ENCODE results near the gene ZNF326. TPM values are rescaled to one million over a fixed set of nuclear protein-coding genes. Genes with fewer than 3 reads are reported as not detected.
A peak's percentile ranks its signal among the peaks of the same experiment; 100 is the strongest.
"Not testable (repeated sequence)": the region's sequence is repeated elsewhere in the genome, so short reads cannot be mapped to it uniquely, and the experiment has no call there.

ZNF326 gene
- polyA plus RNA-seq, 1 donor from 2014 or later: 10.5 TPM

DNA sequence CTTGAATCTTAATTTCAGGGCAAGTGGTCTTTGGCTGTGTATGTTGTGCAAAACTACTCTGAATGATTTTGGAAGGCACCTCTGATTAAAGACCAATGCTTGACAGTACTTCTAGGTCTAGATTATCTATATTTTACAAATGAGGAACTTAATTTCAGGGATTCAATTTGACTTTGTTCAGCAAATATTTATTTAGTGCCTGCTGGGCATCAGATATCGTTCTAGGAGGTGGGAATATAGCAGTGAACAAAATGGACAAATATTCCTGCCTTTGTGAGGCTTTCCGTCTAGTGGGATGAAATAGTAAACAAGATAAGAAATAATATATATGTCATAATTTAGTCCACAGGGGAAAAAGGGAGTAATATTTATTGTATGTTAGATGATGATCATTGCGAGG, 4.7 kb downstream of the ZNF326 start:
- H3K27ac Mint-ChIP-seq: no peak overlapping the region
- no peaks in the 10 kb centered on the region for H3K27me3 Mint-ChIP-seq
- peaks cover 3% of the 10 kb centered on the region for H3K36me3 Mint-ChIP-seq
- peaks cover 23 to 36% (median 34%) of the 10 kb centered on the region in 3 donors for H3K4me1 Mint-ChIP-seq
- H3K4me3 Mint-ChIP-seq: no peak overlapping the region
- no peaks in the 10 kb centered on the region for H3K9me3 Mint-ChIP-seq

DNA sequence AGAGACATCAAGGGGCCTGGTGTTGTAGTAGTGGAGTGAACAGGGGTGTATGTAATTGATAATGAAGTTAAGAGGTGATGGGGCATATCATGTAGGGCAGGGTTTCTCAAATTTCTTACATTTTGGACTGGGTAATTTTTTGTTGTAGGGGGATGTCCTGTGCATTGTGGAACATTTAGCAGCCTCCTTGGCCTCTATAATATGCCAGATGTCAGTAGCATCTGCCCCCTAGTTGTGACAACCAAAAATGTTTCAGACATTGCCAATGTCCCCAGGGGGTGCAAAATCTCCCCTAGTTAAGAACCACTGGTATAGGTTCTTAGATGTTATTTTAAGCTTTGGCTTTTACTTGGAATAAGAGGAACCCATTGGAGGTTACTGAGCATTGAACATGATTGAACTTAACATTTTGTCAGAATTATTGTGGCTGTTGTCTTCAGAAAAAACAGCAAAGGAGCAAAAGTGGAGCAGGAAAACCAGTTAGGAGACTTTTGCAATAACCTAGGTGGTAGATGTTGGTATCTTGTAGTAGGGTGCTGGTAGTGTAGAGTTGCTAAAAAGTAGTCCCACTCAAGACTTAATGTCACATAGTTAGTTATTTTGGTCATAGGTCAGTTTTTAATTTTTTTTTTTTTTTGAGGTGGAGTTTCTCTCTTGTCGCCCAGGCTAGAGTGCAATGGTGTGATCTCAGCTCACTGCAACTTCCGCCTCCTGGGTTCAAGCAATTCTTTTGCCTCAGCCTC, 6.2 kb downstream of the ZNF326 start:
- H3K27ac Mint-ChIP-seq: no peak overlapping the region
- peaks cover 5% of the 10 kb centered on the region for H3K36me3 Mint-ChIP-seq
- H3K4me1 Mint-ChIP-seq: peaks cover 15 to 35% (median 30%) of the 10 kb centered on the region in 3 donors
- H3K4me3 Mint-ChIP-seq: no peak overlapping the region
- H3K27me3 Mint-ChIP-seq: no peaks in the 10 kb centered on the region
- no peaks in the 10 kb centered on the region for H3K9me3 Mint-ChIP-seq

- no peaks in the 10 kb centered on the region for H3K9me3 Mint-ChIP-seq
- H3K4me3 Mint-ChIP-seq: no peak overlapping the region
- no peak overlapping the region for H3K27ac Mint-ChIP-seq
- peaks cover 9% of the 10 kb centered on the region for H3K36me3 Mint-ChIP-seq
- peaks cover 5 to 16% (median 7%) of the 10 kb centered on the region in 3 donors for H3K4me1 Mint-ChIP-seq
- no peaks in the 10 kb centered on the region for H3K27me3 Mint-ChIP-seq
Observed at GRCh38 chr1:90007979-90008404, 13.1 kb downstream of the ZNF326 start.

DNA sequence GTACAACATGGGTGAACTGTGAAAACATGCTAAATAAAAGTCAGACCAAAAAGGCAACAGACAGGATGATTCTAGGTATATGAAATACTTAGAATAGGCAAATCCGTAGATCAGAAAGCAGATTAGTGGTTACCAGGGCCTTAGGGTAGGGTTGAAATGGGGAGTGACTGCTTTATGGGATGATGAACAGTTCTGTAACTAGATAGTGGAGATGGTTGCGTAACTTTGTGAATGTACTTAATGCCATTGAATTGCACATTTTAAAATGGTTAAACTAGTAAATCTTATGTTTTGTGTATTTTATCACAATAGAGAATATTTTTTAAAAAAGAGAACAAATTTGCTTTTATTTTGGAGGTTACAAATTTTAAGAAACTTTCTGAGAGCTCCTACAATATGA, 17.4 kb downstream of the ZNF326 start:
- Mint-ChIP-seq H3K4me1 (peaks cover 1 to 10% (median 7%) of the 10 kb centered on the region in 3 donors), H3K27ac (no peak overlapping the region), H3K27me3 (no peaks in the 10 kb centered on the region), H3K36me3 (peaks cover 8% of the 10 kb centered on the region), H3K9me3 (no peaks in the 10 kb centered on the region), H3K4me3 (no peak overlapping the region)

GRCh38 chr1:90023691-90024090, 28.8 kb downstream of the ZNF326 start:
- Mint-ChIP-seq H3K27ac (no peak overlapping the region), H3K4me1 (peaks cover 0 to 2% (median 0%) of the 10 kb centered on the region in 3 donors), H3K36me3 (peaks cover 52% of the 10 kb centered on the region), H3K4me3 (no peak overlapping the region), H3K9me3 (peaks cover 0 to 8% (median 2%) of the 10 kb centered on the region in 3 donors), H3K27me3 (no peaks in the 10 kb centered on the region)

DNA sequence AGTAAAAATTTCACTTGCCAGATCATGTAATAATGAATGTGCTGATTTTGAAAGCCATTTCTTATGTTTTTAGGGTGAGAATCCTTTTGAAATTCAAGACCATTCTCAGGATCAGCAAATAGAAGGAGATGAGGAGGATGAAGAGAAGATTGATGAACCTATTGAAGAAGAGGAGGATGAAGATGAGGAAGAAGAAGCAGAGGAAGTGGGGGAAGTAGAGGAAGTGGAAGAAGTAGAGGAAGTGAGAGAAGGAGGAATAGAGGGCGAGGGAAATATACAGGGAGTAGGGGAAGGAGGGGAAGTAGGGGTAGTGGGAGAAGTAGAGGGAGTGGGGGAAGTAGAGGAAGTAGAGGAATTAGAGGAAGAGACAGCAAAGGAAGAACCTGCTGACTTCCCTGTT, 32.4 kb downstream of the ZNF326 start:
- Mint-ChIP-seq H3K27me3 (no peaks in the 10 kb centered on the region), H3K36me3 (peaks cover 36% of the 10 kb centered on the region), H3K4me3 (no peak overlapping the region), H3K27ac (no peak overlapping the region), H3K9me3 (peaks cover 0 to 4% (median 2%) of the 10 kb centered on the region in 3 donors), H3K4me1 (peaks cover 0 to 2% (median 0%) of the 10 kb centered on the region in 3 donors)

GRCh38 chr1:90039652-90040051, 44.7 kb downstream of the ZNF326 start:
- Mint-ChIP-seq H3K4me3 (no peak overlapping the region), H3K36me3 (no peaks in the 10 kb centered on the region), H3K4me1 (no peaks in the 10 kb centered on the region), H3K9me3 (no peaks in the 10 kb centered on the region), H3K27ac (no peak overlapping the region), H3K27me3 (no peaks in the 10 kb centered on the region)

- no peaks in the 10 kb centered on the region for H3K27me3 Mint-ChIP-seq
- no peaks in the 10 kb centered on the region for H3K9me3 Mint-ChIP-seq
- no peak overlapping the region for H3K4me3 Mint-ChIP-seq
- no peaks in the 10 kb centered on the region for H3K4me1 Mint-ChIP-seq
- no peaks in the 10 kb centered on the region for H3K36me3 Mint-ChIP-seq
- no peak overlapping the region for H3K27ac Mint-ChIP-seq
Observed at GRCh38 chr1:90043586-90043985, 48.7 kb downstream of the ZNF326 start.

GRCh38 chr1:90044346-90044745, 49.4 kb downstream of the ZNF326 start:
- Mint-ChIP-seq H3K27me3 (no peaks in the 10 kb centered on the region), H3K27ac (no peak overlapping the region), H3K36me3 (no peaks in the 10 kb centered on the region), H3K4me1 (no peaks in the 10 kb centered on the region), H3K9me3 (no peaks in the 10 kb centered on the region), H3K4me3 (no peak overlapping the region)

- H3K4me3 Mint-ChIP-seq: no peak overlapping the region
- no peaks in the 10 kb centered on the region for H3K27me3 Mint-ChIP-seq
- no peaks in the 10 kb centered on the region for H3K4me1 Mint-ChIP-seq
- H3K36me3 Mint-ChIP-seq: no peaks in the 10 kb centered on the region
- H3K27ac Mint-ChIP-seq: no peak overlapping the region
- no peaks in the 10 kb centered on the region for H3K9me3 Mint-ChIP-seq
Observed at GRCh38 chr1:90045853-90046563, 51.1 kb downstream of the ZNF326 start.

DNA sequence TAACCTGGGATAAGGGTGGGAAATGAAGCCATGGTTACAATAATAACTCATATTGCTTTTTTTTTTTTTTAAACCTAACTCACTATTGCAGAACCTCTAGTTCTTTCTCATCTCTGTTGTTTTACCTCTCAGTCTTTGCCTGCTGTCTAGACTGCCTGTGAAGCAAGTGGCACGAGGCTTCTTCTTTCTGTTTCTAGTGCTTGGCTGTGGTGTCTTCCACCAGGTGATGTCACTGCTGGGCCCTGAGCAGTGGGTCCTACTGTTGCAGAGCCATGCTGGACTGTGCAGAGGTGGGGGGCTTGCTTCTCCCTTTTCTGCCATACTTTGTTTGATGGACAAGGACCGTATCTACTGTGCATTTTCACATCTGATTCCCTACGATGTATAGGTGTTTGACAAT, 51.7 kb downstream of the ZNF326 start:
- Mint-ChIP-seq H3K4me3 (no peak overlapping the region), H3K27me3 (no peaks in the 10 kb centered on the region), H3K36me3 (no peaks in the 10 kb centered on the region)

GRCh38 chr1:90048043-90048442, 53.1 kb downstream of the ZNF326 start:
- no peaks in the 10 kb centered on the region for H3K9me3 Mint-ChIP-seq
- H3K4me1 Mint-ChIP-seq: no peaks in the 10 kb centered on the region
- no peak overlapping the region for H3K4me3 Mint-ChIP-seq
- no peak overlapping the region for H3K27ac Mint-ChIP-seq
- H3K27me3 Mint-ChIP-seq: no peaks in the 10 kb centered on the region
- H3K36me3 Mint-ChIP-seq: no peaks in the 10 kb centered on the region

More for the DNA sequence above, 51.7 kb downstream of the ZNF326 start:
- Mint-ChIP-seq H3K9me3 (no peaks in the 10 kb centered on the region), H3K27ac (no peak overlapping the region), H3K4me1 (no peaks in the 10 kb centered on the region)

GRCh38 chr1:90062700-90063643, 68.1 kb downstream of the ZNF326 start:
- H3K9me3 Mint-ChIP-seq: not testable (repeated sequence)

DNA sequence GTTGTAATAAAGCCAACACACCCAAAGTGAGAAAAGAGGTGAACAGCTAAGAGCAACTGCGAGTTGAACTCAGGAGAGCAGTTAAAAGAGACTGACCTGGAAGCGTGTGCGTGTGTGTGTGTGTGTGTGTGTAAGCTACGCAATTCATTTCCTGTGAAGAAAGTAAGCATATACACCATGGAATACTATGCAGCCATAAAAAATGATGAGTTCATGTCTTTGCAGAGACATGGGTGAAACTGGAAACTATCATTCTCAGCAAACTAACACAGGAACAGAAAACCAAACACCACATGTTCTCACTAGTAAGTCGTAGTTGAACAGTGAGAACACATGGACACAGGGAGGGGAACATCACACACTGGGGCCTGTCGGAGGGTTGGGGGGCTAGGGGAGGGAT, 69.2 kb downstream of the ZNF326 start:
- not testable (repeated sequence) for H3K36me3 Mint-ChIP-seq, H3K27me3 Mint-ChIP-seq, H3K4me3 Mint-ChIP-seq, H3K4me1 Mint-ChIP-seq, H3K27ac Mint-ChIP-seq, H3K9me3 Mint-ChIP-seq

More at GRCh38 chr1:90062700-90063643, 68.1 kb downstream of the ZNF326 start:
- not testable (repeated sequence) for H3K36me3 Mint-ChIP-seq, H3K27me3 Mint-ChIP-seq, H3K4me3 Mint-ChIP-seq, H3K4me1 Mint-ChIP-seq
- H3K27ac Mint-ChIP-seq: peak overlapping the region in 1 of 3 donors; percentile 84

Measured in IgD-negative memory B cell (primary cell).